Glomerular endothelial cell (primary cell): ENCODE results near the gene UBR7. TPM values are rescaled to one million over a fixed set of nuclear protein-coding genes. Genes with fewer than 3 reads are reported as not detected.

Experiments used
- DNase-seq: peaks from one replicate; pipeline ENCODE4 v3.0.0-alpha.2; 2011; ENCODE audit warnings: low read depth, low spot score; ENCODE audit errors: extremely low read depth
- total RNA-seq: library from RNA; depleted of rRNA; stranded (reverse); fragments of >200 nt; gene quantifications from 2 replicates; pipeline ENCODE4 v1.2.3, GENCODE V29; 2015

The UBR7 gene
- total RNA-seq, 1 donor from 2014 or later: 20.2 TPM

DNA sequence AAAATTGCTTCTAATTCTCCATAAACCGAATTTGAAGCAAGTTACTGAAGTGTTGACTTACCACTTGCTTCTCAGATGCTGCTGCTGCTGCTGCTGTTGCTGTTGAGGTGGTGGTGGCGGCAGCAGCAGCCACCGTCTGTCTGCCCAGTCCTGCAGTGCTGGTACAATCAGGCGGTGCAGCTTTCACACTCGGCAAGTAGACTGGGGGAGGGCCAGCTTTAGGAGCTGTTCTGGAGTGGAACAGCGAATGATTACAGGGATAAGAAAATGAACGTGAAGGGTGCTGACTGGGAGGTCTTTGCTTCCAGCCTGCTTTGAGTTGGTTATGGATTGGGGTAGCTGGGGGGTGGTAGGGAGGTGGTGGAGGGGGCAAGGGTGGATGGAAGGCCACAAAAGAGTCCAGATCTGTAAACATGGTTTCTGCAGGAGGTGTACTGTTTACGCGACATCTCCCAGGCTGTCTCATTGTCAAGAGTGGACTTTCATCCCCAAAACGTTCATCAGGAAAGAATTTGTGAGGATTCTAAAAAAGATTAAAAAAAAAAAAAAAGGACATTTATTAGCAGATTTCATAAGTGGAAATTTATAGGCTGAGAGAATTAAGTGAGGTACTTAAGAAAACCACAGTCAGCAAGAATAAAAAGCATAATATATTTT is 38.8 kb downstream of the UBR7 start:
- no peak for DNase-seq

GRCh38 chr14:93246534-93246933 is 39.5 kb downstream of the UBR7 start:
- DNase-seq: no peak

GRCh38 chr14:93249128-93249831 is 42.2 kb downstream of the UBR7 start:
- no peak for DNase-seq

DNA sequence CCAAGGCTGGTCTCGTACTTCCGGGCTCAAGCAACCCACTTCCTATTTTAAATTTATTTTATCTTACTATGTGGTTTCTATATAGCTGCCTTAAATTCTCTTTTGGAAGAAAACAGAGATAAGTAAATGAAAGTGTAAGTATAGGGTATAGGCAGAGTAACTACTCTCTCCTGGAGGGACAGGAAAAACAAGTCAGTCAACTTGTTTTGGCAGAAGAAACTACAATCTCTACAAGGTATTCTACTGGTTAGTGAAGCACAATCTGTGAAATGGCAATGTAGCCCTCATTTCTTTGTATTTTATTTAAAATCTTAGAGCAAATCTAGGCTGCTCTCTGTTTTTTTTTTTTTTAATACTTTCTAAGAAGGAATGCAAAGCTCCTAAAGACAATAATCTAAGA is 55.4 kb downstream of the UBR7 start:
- no peak for DNase-seq

- no peak for DNase-seq
These were observed 56.4 kb downstream of the UBR7 start for GRCh38 chr14:93263416-93263815.

DNA sequence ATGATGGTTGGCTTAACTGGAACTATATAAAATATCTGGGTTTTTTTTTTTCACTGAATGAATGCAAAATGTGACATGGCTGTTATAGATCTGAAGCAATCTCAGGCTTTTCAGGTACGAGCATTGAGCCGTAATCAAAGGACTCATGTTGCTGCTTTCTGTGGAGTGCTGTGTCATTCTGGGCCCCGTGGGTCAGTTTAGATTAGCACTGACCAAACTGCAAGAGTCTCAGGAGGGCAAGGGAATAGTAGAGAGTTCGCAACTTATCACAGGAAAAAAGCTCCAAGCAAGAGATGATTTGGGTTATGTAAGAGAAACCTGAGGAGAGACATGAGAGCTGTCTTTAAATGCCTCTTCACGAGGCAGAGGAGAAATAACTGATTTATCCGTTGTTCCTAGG is 59.1 kb downstream of the UBR7 start:
- no peak for DNase-seq

GRCh38 chr14:93267149-93267711 is 60.2 kb downstream of the UBR7 start:
- no peak for DNase-seq

- DNase-seq: no peak
These were observed 61.4 kb downstream of the UBR7 start for GRCh38 chr14:93268406-93268805.

GRCh38 chr14:93269341-93270068 is 62.4 kb downstream of the UBR7 start:
- DNase-seq: no peak

- DNase-seq: no peak
These were observed 64.1 kb downstream of the UBR7 start for GRCh38 chr14:93271111-93271510.

DNA sequence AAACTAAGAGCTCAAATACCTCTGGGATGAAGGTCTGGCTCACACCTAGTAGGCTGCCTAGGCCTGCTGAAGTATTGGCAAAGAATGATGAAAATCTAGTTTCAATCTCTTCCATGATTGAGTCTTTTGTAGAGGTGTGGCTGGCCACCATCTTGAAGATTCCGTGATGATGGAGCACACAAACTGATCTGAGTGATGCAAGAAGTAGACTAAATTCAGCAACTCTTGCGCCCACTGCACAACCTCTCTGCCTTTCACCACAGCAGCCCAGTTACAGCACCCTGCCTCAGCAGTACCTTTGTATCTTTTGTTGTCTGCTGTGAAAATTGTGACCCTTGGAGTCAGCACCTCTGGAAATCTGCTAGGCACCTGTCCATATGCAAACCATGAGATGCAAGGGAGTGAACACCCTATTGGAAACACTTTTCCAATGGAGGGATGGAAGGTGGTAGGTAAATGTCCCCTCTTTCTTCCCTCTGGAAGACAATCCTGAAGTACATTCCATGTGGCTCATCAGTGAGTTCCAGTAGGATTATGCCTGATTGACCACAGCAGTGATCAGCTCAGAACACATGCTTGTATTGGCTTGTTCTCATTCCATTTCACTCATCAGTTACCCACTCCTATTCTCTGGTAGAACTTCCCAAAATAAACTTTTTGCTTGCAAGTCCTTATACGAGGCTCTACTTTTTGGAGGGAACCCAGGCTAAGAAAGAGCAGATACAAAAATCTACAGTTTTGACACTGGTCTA is 67.2 kb downstream of the UBR7 start:
- DNase-seq: no peak

DNA sequence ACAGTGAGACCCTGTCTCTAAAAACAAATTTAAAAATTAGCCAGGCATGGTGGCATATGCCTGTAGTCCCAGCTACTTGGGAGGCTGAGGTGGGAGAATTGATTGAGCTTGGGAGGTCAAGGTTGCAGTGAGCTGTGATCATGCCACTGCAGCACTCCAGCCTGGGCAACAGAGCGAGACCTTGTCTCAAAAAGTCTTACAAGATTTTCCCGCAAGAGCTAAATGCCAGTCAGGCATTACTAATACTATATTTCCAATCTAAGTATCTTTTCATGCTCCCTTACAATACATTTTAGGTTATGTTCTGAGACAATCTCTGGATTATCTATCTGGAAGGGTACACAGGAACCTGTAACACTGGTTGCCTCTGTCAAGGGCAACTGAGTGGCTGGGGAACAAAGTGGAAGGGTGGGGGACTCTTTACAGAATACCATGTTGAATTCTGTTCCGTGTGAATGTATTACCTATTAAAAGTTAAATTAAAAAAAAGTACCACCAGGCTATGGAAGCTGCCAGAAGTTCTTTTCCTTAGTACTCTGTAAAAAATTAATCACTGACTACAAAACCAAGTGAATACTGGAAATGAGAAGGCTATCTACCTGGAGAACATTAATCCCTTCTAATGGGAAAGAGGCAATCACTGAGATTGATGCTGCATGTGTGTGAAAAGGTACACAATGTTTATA is 69.1 kb downstream of the UBR7 start:
- no peak for DNase-seq

Other genes with a start within 250 kb of the UBR7 start
- 23.3 and 36.3 TPM in 2 replicates for gene ITPK1, start 91.3 kb upstream of the UBR7 start, total RNA-seq
- gene MOAP1, start 22.4 kb upstream of the UBR7 start, total RNA-seq: 18.4 and 19.5 TPM in 2 replicates
- gene LYSET, start 21.9 kb upstream of the UBR7 start, total RNA-seq: 8.9 and 11.2 TPM in 2 replicates
- 10.3 and 11.2 TPM in 2 replicates for gene GON7, start 191 bp upstream of the UBR7 start, total RNA-seq
- gene BTBD7, start 125.8 kb downstream of the UBR7 start, total RNA-seq: 22.9 and 30.4 TPM in 2 replicates
- not detected in 2 replicates for gene COX8C, start 139.9 kb downstream of the UBR7 start, total RNA-seq
- under 0.01 TPM in 1 of 2 replicates, not detected in the other for gene UNC79, start 223.7 kb downstream of the UBR7 start, total RNA-seq